Neural crest cell (in vitro differentiated cells): ENCODE data around the gene SLC5A3. TPM values are rescaled to one million over a fixed set of nuclear protein-coding genes. Genes with fewer than 3 reads are reported as not detected.

ENCODE experiments used
- DNase-seq: peaks from one replicate; pipeline ENCODE4 v3.0.0; 2021; ENCODE audit warnings: low read depth, mixed read lengths, low spot score
- H3K27ac Mint-ChIP-seq: one replicate; pipeline ENCODE4 v1.8.0; 2021; ENCODE audit warnings: mild to moderate bottlenecking, mixed read lengths; ENCODE audit not compliant: unreplicated experiment
- H3K27me3 Mint-ChIP-seq: 2 replicates; pipeline ENCODE4 v1.8.0; 2021; ENCODE audit warnings: low read depth, mild to moderate bottlenecking, mixed read lengths
- H3K36me3 Mint-ChIP-seq: 2 replicates; pipeline ENCODE4 v1.8.0; 2021; ENCODE audit warnings: low read depth, mild to moderate bottlenecking, mixed read lengths
- H3K4me1 Mint-ChIP-seq: 2 replicates; pipeline ENCODE4 v1.8.0; 2021; ENCODE audit warnings: mixed read lengths
- H3K4me3 Mint-ChIP-seq: one replicate; pipeline ENCODE4 v1.8.0; 2021; ENCODE audit warnings: mild to moderate bottlenecking, mixed read lengths
- H3K9me3 Mint-ChIP-seq: 2 replicates; pipeline ENCODE4 v1.8.0; 2021; ENCODE audit warnings: mixed read lengths
- CTCF ChIP-seq: fragments of 200-600 bp; sonication (generic); conservative IDR thresholded peaks from 2 replicates; pipeline ENCODE4 v1.5.0; 2021; ENCODE audit warnings: antibody characterized with exemption, mild to moderate bottlenecking
- total RNA-seq: library from RNA; stranded (reverse); gene quantifications from 2 replicates; pipeline ENCODE4 v1.2.1, GENCODE V29; 2021

SLC5A3 gene
- total RNA-seq, 1 donor from 2014 or later, result 19.6 TPM

GRCh38 chr21:34093083-34093482 is 19.7 kb downstream of the SLC5A3 start:
- no peak for TF ChIP-seq CTCF
- no peak overlapping the region for H3K27ac Mint-ChIP-seq
- H3K36me3 Mint-ChIP-seq, result peaks cover 20% of the 10 kb centered on the region
- peaks cover 24% of the 10 kb centered on the region for H3K4me1 Mint-ChIP-seq
- H3K27me3 Mint-ChIP-seq, result no peaks in the 10 kb centered on the region
- DNase-seq, result no peak
- H3K9me3 Mint-ChIP-seq, result no peaks in the 10 kb centered on the region
- H3K4me3 Mint-ChIP-seq, result no peak overlapping the region

- Mint-ChIP-seq H3K4me1 (peaks cover 43% of the 10 kb centered on the region), H3K9me3 (no peaks in the 10 kb centered on the region), H3K27ac (no peak overlapping the region), H3K36me3 (peaks cover 25% of the 10 kb centered on the region), H3K4me3 (no peak overlapping the region), H3K27me3 (no peaks in the 10 kb centered on the region)
- no peak for DNase-seq
- TF ChIP-seq CTCF, result no peak
Observed at GRCh38 chr21:34094949-34095348, 21.6 kb downstream of the SLC5A3 start.

- Mint-ChIP-seq H3K27ac (no peak overlapping the region), H3K36me3 (peaks cover 25% of the 10 kb centered on the region), H3K4me3 (no peak overlapping the region), H3K27me3 (no peaks in the 10 kb centered on the region), H3K9me3 (no peaks in the 10 kb centered on the region), H3K4me1 (peaks cover 58% of the 10 kb centered on the region)
- DNase-seq, result no peak
- no peak for TF ChIP-seq CTCF
Observed at GRCh38 chr21:34097442-34097841, 24.1 kb downstream of the SLC5A3 start.

- DNase-seq, result no peak
- H3K27ac Mint-ChIP-seq, result peak overlapping the region; percentile 30
- H3K36me3 Mint-ChIP-seq, result peaks cover 22% of the 10 kb centered on the region
Observed at GRCh38 chr21:34100337-34100736, 27.0 kb downstream of the SLC5A3 start.

GRCh38 chr21:34100790-34101189 is 27.4 kb downstream of the SLC5A3 start:
- DNase-seq, result no peak
- Mint-ChIP-seq H3K4me1 (peaks cover 68% of the 10 kb centered on the region), H3K27me3 (no peaks in the 10 kb centered on the region), H3K4me3 (no peak overlapping the region), H3K27ac (no peak overlapping the region), H3K9me3 (no peaks in the 10 kb centered on the region), H3K36me3 (peaks cover 17% of the 10 kb centered on the region)
- no peak for TF ChIP-seq CTCF

More at GRCh38 chr21:34100337-34100736, 27.0 kb downstream of the SLC5A3 start:
- Mint-ChIP-seq H3K9me3 (no peaks in the 10 kb centered on the region), H3K4me3 (no peak overlapping the region), H3K27me3 (no peaks in the 10 kb centered on the region), H3K4me1 (peaks cover 68% of the 10 kb centered on the region)
- no peak for TF ChIP-seq CTCF
